Gastroesophageal sphincter (tissue), 3 donors: Measurements from ENCODE around the gene GEMIN8.

Experiments used
- EP300 ChIP-seq: sonication (generic); formaldehyde crosslinking; IDR thresholded peaks from one replicate; pipeline ENCODE4 v1.6.1; 2017; ENCODE audit warnings: antibody characterized with exemption, mild to moderate bottlenecking
- POLR2A ChIP-seq, 2 donors: fragments of 450-650 bp; IDR thresholded peaks; one replicate each; pipeline ENCODE4 v1.6.1; 2017; ENCODE audit warnings: antibody characterized with exemption in 2 of 2, mild to moderate bottlenecking in 2 of 2, moderate library complexity in 1 of 2
- POLR2AphosphoS5 ChIP-seq: sonication (generic); formaldehyde crosslinking; IDR thresholded peaks from one replicate; pipeline ENCODE4 v1.6.1; 2017; ENCODE audit warnings: antibody characterized with exemption
- TF ChIP-seq, protein P1 (sequence below), 4 experiments: fragments of 200-600 bp in 2 of 4; fragments of 450-650 bp in 2 of 4; sonication (generic) in 1 of 4; IDR thresholded peaks; one replicate each; pipeline ENCODE4 v1.5.1; 2017 to 2019; ENCODE audit warnings: antibody characterized with exemption in 4 of 4, mild to moderate bottlenecking in 2 of 4, moderate library complexity in 2 of 4

- TF ChIP-seq POLR2AphosphoS5 (no peak), POLR2A (IDR thresholded peaks at IDR 0.05) (no peak), EP300 (no peak)
- TF ChIP-seq, protein P1, sequence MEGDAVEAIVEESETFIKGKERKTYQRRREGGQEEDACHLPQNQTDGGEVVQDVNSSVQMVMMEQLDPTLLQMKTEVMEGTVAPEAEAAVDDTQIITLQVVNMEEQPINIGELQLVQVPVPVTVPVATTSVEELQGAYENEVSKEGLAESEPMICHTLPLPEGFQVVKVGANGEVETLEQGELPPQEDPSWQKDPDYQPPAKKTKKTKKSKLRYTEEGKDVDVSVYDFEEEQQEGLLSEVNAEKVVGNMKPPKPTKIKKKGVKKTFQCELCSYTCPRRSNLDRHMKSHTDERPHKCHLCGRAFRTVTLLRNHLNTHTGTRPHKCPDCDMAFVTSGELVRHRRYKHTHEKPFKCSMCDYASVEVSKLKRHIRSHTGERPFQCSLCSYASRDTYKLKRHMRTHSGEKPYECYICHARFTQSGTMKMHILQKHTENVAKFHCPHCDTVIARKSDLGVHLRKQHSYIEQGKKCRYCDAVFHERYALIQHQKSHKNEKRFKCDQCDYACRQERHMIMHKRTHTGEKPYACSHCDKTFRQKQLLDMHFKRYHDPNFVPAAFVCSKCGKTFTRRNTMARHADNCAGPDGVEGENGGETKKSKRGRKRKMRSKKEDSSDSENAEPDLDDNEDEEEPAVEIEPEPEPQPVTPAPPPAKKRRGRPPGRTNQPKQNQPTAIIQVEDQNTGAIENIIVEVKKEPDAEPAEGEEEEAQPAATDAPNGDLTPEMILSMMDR (IDR thresholded peaks at IDR 0.05), result no peak
Observed at GRCh38 chrX:13983734-13984133, 46.0 kb downstream of the GEMIN8 start.
